Stimulated activated CD4-positive, alpha-beta T cell treated with anti-CD3 and anti-CD28 coated beads, Interleukin-15, amount 100 ng/mL, for 24 hours (primary cell): ENCODE measurements around the gene GP1BA.

Experiments used
- DNase-seq: peaks from one replicate; pipeline ENCODE4 v3.0.0-alpha.2; 2020

Gene GP1BA

GRCh38 chr17:4951486-4951885 lies 19.4 kb downstream of the GP1BA start:
- no peak for DNase-seq

- DNase-seq = no peak
Observed at GRCh38 chr17:4953451-4953961, 21.4 kb downstream of the GP1BA start.

GRCh38 chr17:4955091-4955490 lies 23.0 kb downstream of the GP1BA start:
- DNase-seq = no peak

GRCh38 chr17:4956493-4957061 lies 24.5 kb downstream of the GP1BA start:
- DNase-seq = peak; percentile 66

GRCh38 chr17:4958102-4958501 lies 26.0 kb downstream of the GP1BA start:
- DNase-seq = no peak

- DNase-seq = no peak
Observed at GRCh38 chr17:4959261-4959965, 27.3 kb downstream of the GP1BA start.

DNA sequence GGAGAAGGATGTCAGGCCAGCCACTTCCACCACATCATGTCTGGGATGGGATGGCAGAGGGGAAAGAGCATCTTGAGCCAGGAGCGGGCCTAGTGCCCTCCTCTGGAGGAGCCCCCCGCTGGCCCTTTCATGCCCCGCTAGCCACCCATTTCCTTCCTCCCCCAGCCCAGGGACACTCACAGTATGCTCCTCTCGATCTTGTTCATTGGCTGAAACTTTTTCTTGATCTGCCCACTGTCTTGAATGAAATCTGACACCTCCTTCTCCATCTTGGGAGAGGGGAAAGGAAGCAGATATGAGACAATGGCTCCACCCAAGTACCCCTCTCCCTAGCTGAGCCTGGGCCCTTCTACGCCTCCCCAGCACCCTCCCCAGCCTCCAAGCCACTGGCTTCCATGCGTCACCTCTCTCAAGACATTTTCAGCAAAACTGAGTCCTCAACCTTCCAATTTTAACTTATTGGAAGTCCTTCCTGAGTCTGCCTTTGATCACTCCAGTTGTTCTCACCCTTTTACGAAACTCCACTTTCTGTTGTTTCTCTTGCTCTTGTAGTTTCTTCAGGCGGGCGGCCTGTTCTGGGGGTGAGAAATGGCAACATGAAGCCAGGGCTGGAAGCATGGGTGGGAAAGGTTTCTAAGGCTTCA lies 28.3 kb downstream of the GP1BA start:
- no peak for DNase-seq

DNA sequence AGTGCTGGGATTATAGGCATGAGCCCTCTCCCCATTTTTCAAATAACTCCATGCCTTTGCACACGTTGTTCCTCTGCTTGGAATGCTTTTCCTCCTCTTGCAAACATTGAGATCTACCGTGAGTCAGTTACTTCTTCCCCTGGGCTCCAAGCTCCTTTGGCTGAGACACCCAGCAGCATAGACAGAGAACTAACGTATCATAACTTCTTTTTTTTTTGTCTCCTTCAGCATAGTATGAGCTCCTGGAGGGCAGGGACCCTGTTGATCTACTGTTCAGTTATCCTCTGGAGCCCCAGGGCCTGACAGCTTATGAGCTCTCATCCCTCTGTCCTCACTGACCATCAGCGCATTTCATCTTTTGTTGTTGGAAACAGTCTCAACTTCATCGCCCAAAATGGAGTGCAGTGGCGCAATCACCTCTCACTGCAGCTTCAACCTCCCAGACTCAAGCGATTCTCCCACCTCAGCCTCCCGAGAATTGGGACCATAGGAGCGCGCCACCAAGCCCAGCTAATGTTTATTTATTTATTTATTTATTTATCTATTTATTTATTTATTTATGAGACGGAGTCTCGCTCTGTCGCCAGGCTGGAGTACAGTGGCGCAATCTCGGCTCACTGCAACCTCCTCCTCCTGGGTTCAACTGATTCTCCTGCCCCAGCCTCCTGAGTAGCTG lies 33.4 kb downstream of the GP1BA start:
- DNase-seq = no peak

GRCh38 chr17:4966844-4967538 lies 34.9 kb downstream of the GP1BA start:
- peak; percentile 95 for DNase-seq

DNA sequence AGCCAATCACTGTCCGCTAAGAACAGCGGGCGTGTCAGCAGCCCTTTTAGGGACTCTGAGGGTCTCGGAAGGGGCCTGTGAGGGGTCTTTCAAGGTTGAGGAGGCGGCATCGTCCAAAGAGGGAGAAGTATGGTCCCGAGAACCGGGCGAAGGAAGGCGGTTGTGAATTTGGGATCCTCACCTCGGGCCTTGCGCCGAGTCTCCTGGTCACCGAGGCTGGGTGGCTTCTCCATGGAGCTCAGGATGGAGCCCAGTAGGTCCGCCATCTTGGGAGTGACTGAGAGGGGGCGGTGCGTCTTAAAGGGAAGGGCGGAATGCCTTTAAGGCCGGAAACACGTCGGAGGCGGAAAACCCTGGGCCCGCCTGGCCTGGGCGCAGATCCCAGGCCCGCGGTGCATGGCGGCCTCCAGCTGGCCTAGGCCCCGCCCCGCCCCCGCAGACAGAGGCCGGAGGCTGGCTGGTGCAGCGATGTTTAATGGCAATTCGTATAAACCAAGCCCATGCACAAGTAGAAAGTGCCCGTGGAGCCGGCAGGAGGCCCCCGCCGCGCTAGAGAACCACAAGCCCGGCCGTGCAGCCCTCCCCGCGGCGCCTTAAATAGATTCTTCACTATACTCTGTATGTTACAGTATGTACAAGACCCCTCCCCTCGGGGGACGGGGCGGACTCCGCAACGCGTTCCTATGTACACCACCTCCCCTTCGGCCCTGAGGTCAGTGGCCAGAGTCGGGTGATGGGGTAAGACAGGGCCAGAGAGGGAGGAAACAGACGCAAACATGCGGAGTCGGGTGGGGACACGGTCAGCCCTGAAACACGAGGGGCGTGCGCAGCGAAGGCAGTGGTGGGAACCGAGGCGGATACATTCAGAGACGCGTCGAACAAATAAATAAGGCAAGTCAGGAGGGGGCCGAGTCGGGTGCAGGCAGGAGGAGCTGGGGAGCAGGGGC lies 35.7 kb downstream of the GP1BA start, which contains the start of gene SPAG7:
Gene SPAG7 (minus strand): TSS at position 279 of the 947 bp plus-strand sequence. CDS start 13 bp downstream, at position 266.
- peak; percentile 94 for DNase-seq

- DNase-seq = peak; percentile 56
Observed at GRCh38 chr17:4968486-4969046, 36.5 kb downstream of the GP1BA start.

DNA sequence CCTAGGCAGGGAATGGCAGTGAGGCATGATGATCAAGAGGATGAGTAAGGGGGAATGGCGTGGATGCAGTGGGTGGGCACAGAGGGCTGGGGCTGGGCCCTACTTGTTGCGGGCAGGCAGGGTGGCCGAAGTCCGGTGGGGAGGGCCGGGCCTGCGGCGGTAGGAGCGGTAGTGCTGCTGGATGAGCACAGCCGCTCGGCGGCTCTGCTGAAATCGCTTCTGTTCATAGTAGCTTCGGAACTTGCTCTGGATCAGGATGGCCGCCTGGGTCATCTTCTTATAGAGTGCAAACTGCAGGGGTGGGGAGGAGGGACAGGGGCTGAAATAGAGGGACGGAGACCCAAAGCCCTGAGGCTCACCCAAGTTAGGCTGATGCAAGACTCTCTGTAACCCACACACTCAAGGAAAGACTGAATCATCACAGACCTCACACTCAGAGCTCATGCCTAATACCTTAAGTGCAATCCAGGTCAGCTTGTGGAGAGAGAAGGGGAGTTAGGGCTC lies 37.0 kb downstream of the GP1BA start:
- peak; percentile 68 for DNase-seq

DNA sequence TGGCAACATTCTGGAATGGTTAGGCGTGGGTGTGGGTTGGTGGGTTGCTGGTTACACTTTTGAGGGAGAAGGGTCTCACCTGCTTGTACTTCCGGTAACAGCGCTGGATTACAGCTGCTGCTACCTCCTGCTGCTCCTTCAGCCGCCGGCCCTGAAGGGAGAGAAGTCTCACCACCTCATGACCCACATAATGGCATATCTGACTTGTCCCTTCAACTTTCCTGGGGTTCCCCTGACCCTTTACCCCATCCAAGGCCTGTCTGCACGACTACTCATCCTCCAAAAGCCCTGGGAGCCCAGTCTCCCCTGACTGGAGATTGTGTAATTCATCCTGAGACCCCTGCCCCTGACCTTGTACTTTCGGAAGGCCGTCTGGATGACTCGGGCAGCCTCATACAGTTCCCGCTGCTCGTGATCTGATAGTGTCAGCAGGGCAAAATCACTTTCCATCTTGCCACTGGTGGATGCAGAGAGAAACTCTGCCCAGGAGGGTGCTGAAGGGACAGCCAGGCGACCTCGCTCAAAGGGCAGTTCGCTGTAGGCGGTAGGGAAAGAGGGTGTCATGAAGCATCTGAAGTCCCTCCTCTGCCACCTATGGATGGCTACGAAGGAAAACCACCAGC lies 37.6 kb downstream of the GP1BA start:
- peak; percentile 58 for DNase-seq

GRCh38 chr17:4970273-4970672 lies 38.2 kb downstream of the GP1BA start:
- DNase-seq = no peak

GRCh38 chr17:4971826-4972225 lies 39.7 kb downstream of the GP1BA start:
- DNase-seq = no peak

DNA sequence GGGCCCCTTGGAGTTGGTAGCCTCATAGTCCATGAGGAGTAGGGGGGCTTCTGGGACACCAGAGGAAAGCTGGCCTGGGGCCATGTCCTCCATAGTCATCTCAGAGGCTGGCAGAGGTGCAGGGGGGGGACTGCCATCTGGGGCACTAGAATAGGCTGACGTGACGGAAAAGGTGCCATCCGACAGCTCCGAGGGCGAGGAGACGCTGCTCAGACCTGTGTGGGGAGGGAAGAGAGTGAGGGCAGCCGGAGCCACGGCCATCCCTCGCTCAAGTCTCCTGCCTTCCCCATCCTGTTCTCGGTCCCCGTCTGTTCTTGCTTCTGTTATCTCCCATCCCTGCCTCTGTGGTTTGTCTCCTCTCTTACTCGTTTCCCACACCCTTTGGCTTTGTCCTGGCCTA lies 40.2 kb downstream of the GP1BA start:
- DNase-seq = no peak

- no peak for DNase-seq
Observed at GRCh38 chr17:4972752-4973151, 40.7 kb downstream of the GP1BA start.

GRCh38 chr17:4973256-4974114 lies 41.4 kb downstream of the GP1BA start:
- DNase-seq = no peak

DNA sequence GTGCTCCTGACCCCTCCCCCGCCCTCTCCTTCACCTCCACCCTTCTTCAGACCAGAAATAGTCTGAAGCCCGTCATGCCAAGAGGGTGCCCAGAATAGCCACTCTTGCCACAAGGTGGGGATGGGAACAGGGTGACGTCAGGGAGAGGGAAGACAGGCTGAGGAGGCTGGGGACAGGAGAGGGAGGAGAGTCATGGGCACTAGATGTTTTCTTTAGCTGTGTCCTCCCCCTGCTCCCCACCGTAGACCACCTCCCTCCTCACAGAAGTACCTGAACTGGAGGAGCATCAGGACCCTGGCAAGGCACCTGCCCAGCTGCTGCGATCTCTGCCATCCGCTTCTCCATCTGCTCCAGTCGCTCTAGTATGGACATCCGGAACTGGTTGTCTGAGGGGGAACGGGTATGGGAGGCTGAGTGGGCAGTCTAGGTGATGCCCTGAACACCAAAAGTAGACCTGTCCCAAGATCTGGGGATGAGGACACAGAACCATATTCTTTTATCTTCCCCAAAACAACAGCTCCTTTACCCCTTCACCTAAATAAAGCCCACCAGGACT lies 42.1 kb downstream of the GP1BA start:
- no peak for DNase-seq
